Astrocyte of the cerebellum (primary cell): ENCODE measurements around the gene NOVA2.

Experiments
- DNase-seq: peaks from one replicate; pipeline ENCODE4 v3.0.0-alpha.2; 2011; ENCODE audit warnings: low read depth
- H3K4me3 ChIP-seq: 2 replicates; pipeline ENCODE4 v1.5.1; 2011; ENCODE audit warnings: mild to moderate bottlenecking, low read depth, low read length, moderate library complexity
- in situ Hi-C: cut with HindIII; loops from 2 replicates; pipeline ENCODE4 v1.10.0; 2017; ENCODE audit warnings: low sequenced_read_pairs
- TF ChIP-seq, protein P1 (sequence below): IDR thresholded peaks from 2 replicates; pipeline ENCODE4 v1.5.1; 2012; ENCODE audit warnings: low read length, low read depth, moderate library complexity, mild to moderate bottlenecking; ENCODE audit errors: missing control alignments

The NOVA2 gene

DNA sequence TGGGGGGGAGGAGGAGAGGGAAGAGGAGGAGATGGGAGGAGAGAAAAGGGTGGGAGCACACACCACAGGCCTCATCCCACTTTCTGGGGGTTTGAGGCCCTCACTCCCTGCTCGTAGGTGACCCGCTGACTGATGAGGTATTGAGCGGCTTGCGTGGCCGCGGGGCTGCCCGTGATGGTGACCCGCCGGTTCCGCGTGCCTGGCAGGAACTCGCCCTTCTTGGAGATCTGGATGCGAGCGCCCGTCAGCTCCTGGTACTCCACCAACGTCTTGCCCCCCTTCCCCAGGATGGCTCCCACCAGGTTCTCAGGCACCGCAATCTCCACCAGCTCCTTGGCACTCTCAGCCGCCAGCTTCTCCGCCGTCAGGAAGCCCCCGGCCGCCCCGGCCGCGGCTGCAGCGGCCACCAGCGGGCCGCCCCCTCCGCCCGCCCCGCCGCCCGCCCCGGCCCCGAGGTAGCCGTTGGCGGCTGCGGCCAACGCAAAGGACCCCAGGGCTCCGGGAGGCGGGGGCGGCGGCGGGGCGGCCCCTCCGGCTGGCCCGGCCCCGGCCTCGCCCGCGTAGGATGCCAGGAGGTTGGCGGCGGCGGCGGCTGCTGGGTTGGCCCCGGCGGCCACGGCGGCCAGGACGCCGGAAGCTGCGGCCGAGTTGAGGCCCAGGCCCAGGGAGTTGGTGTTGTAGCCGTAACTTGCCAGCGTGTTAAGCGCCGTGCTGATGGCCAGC lies 33.7 kb downstream of the NOVA2 start:
- in situ Hi-C loops: no loop called here
- no peak overlapping the region for H3K4me3 ChIP-seq
- TF ChIP-seq, protein P1, sequence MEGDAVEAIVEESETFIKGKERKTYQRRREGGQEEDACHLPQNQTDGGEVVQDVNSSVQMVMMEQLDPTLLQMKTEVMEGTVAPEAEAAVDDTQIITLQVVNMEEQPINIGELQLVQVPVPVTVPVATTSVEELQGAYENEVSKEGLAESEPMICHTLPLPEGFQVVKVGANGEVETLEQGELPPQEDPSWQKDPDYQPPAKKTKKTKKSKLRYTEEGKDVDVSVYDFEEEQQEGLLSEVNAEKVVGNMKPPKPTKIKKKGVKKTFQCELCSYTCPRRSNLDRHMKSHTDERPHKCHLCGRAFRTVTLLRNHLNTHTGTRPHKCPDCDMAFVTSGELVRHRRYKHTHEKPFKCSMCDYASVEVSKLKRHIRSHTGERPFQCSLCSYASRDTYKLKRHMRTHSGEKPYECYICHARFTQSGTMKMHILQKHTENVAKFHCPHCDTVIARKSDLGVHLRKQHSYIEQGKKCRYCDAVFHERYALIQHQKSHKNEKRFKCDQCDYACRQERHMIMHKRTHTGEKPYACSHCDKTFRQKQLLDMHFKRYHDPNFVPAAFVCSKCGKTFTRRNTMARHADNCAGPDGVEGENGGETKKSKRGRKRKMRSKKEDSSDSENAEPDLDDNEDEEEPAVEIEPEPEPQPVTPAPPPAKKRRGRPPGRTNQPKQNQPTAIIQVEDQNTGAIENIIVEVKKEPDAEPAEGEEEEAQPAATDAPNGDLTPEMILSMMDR: no peak
- no peak for DNase-seq

DNA sequence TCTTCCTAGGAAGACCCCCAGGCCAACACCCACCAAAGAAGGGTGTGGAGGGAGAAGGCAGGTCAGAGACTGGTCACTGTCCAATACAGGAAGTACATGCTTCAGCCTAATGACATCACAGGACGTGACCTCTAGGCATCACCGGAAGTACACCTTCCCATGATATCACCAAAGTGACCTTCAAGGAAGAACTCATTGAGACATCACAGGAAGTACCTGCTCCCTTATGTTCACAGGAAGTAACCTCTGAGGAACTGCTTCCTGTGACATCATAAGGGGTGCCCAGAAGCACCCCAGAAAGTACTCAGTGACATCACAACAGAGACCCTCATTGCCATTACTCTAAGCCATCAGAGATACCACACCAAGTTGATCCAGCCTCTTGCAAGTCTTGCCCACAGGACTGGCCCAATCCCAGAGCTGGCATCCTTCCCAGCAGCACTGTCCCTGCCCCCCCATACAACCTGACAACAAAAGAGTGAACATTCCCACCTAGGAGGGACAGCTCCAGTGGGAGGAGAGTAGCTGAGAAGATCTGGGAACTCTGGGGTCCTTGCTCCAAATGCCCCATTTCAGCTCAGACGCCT lies 34.8 kb downstream of the NOVA2 start:
- in situ Hi-C loops: no loop called here
- no peak overlapping the region for H3K4me3 ChIP-seq
- no peak for DNase-seq
- TF ChIP-seq, protein P1: no peak

DNA sequence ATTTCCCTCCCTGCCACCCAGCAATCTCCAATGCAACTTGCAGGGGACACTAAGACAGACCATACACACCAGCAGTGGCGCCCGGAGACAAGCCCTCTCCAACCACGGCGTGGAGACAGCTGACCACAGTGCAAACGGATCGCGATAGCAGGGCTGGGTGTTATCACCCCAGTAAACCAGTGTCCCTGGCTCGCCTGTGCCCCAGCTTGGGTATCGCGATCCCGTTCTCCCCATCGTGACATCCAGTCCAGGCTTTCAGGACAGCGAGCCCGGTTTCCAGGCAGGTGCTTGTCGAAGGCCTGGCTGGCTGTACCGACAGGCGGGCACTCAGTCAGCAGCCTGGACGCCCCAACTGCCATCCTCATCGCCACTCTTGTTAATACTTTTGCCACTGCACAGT lies 38.4 kb downstream of the NOVA2 start:
- in situ Hi-C loops: no loop called here
- DNase-seq: no peak
- H3K4me3 ChIP-seq: no peak overlapping the region
- TF ChIP-seq, protein P1: no peak

DNA sequence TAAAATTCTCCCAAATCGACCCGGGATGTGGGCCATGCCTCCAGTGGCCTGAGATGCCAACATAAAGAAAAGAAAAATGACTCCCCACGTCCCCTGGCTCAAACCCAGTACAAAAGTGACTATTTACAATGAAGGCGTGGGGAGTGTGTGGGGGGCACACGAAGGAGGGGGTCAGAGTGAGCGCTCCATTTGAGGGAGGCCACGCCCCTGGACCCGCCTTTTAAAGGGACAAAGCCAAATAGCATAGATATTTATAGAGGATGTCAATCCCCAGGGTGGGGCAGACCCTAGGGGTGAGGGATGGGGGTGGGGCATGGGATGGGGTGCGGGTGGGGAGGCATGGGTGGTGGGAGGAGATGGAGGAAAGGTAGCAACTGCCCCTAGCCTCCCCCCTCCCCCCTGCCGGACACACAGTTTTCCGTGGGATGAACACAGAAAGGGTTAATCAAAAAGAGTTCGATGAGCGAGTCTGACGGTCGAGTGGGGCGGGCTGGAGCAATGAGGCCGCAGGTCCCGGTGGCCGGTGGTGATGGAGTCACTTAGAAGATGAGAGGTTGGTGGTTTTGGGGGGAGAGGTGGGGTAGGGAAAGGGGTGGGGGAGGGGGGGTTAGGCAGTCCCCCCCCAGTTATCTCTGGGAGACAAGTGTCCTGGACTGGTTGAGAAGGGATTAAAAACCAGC lies 39.0 kb downstream of the NOVA2 start:
- TF ChIP-seq, protein P1: no peak

DNA sequence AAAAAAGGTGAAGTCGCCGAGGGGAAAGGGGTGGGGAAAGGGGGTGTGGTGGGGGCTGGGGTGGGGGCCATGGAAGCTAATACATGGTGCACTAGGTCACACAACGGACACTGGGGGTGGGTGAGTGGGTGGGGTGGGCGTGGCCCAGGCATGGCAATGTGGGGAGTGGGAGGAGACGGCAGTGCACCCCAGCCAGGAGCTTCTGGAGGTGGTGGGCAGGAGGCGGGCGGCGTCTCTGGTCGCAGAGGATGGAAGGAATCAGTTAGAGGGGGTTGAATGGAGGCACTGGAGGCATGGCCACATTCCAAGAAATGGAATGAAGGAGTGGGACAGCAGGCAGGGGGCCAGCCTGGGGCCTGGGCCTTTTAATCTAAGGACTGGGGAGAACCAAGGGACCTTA lies 39.9 kb downstream of the NOVA2 start:
- TF ChIP-seq, protein P1: no peak
- H3K4me3 ChIP-seq: no peak overlapping the region
- in situ Hi-C loops: no loop called here
- DNase-seq: no peak

More for the DNA sequence above, 39.0 kb downstream of the NOVA2 start:
- no peak overlapping the region for H3K4me3 ChIP-seq
- DNase-seq: no peak
- in situ Hi-C loops: no loop called here

DNA sequence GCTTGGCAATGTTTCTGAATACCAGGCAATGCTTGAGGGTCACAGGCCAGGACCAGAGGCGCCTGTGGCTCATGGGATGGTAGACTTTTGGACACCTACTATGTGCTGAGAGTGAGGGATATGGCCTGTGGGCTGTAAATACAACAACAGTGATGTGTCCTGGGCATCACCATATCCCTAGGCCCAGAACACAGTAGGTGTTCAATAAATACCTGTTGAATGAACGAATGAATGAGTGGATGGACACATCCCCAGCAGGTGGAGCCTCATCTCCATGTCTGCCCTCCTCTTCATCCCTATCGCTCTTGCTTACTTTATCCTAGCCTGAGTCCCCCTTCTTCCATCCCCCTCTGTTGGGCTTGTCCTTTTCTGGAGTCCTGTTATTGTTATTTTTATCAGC lies 42.6 kb downstream of the NOVA2 start:
- H3K4me3 ChIP-seq: no peak overlapping the region
- DNase-seq: no peak
- in situ Hi-C loops: no loop called here
- TF ChIP-seq, protein P1: no peak
